Stomach (tissue), 4 donors: ENCODE measurements around the gene TRAF3IP1.

Source experiments
- EP300 ChIP-seq: sonication (generic); formaldehyde crosslinking; IDR thresholded peaks from one replicate; pipeline ENCODE4 v1.6.1; 2017; ENCODE audit warnings: antibody characterized with exemption
- POLR2A ChIP-seq, 4 donors: fragments of 450-650 bp; IDR thresholded peaks; one replicate each; pipeline ENCODE4 v1.6.1; 2016; ENCODE audit warnings: antibody characterized with exemption in 4 of 4, control low read depth in 2 of 4, mild to moderate bottlenecking in 1 of 4, moderate library complexity in 1 of 4

DNA sequence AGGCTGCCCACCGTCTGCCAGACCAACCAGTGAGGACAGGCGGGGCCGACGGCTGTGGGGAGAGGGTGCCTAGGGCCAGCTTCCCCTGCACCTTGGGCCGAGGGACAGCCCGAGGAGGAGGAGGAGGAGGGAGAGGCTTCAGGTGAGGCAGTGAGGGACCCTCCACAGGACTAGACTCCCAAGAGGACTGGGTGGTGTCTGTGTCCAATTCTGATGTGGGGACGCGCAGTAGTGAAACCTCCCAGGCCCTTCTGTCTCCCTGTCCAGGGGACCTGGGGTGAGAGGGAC is 86.6 kb downstream of the TRAF3IP1 start:
- no peak for TF ChIP-seq EP300
- TF ChIP-seq POLR2A (IDR thresholded peaks at IDR 0.05) = no peak
